ACC112 (cell line): ENCODE results near the gene KRTAP12-1.
"Not testable (repeated sequence)": the region's sequence is repeated elsewhere in the genome, so short reads cannot be mapped to it uniquely, and the experiment has no call there.

Experiments used
- H2AFZ ChIP-seq: fragments of 200-600 bp; sonication (generic); one replicate; pipeline ENCODE4 v1.6.0; 2017; ENCODE audit warnings: antibody characterized with exemption, low read length; ENCODE audit not compliant: unreplicated experiment
- H3K27ac ChIP-seq: fragments of 200-600 bp; sonication (generic); 2 replicates; pipeline ENCODE4 v1.5.1; 2014; ENCODE audit warnings: low read depth, mild to moderate bottlenecking, antibody characterized with exemption, low read length, moderate library complexity
- H3K27me3 ChIP-seq: fragments of 200-600 bp; sonication (generic); 2 replicates; pipeline ENCODE4 v1.6.1; 2014; ENCODE audit warnings: mild to moderate bottlenecking, antibody characterized with exemption, low read length, moderate library complexity, mixed read lengths; ENCODE audit not compliant: insufficient read depth
- H3K36me3 ChIP-seq: fragments of 200-600 bp; sonication (generic); 2 replicates; pipeline ENCODE4 v1.6.1; 2016; ENCODE audit warnings: mild to moderate bottlenecking, antibody characterized with exemption, low read length, moderate library complexity, mixed read lengths; ENCODE audit not compliant: insufficient read depth
- H3K4me1 ChIP-seq: fragments of 200-600 bp; sonication (generic); one replicate; pipeline ENCODE4 v1.6.1; 2016; ENCODE audit warnings: low read length, mixed read lengths; ENCODE audit not compliant: insufficient read depth, unreplicated experiment, control insufficient read depth
- H3K4me3 ChIP-seq: fragments of 200-600 bp; sonication (generic); 2 replicates; pipeline ENCODE4 v1.5.1; 2014; ENCODE audit warnings: mild to moderate bottlenecking, low read depth, low read length
- H3K79me2 ChIP-seq: fragments of 200-600 bp; sonication (generic); one replicate; pipeline ENCODE4 v1.6.0; 2016; ENCODE audit warnings: low read length; ENCODE audit not compliant: control insufficient read depth, unreplicated experiment, insufficient read depth

Gene KRTAP12-1

GRCh38 chr21:44664691-44665090, 17.3 kb downstream of the KRTAP12-1 start:
- H3K4me3 ChIP-seq: no peak overlapping the region
- peaks cover 20% of the 10 kb centered on the region; the same call in 1 of the 2 replicates for H3K27me3 ChIP-seq
- no peak overlapping the region for H2AFZ ChIP-seq
- H3K27ac ChIP-seq: no peak overlapping the region
- H3K36me3 ChIP-seq: no peaks in the 10 kb centered on the region
- no peaks in the 10 kb centered on the region for H3K79me2 ChIP-seq
- no peaks in the 10 kb centered on the region for H3K4me1 ChIP-seq

DNA sequence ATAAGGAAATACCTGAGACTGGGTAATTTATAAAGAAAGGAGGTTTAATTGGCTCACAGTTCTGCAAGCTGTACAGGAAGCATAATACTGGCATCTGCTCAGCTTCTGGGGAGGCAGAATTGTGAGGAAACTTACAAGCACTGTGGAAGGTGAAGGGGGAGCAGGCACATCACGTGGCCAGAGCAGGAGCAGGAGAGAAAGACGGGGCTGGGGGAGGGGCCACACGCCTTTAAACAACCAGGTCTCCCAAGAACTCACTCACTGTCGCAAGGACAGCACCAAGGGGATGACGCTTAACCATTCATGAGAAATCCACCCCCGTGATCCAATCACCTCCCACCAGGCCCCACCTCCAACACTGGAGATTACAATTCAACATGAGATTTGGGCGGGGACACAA, 20.4 kb downstream of the KRTAP12-1 start:
- not testable (repeated sequence) for H3K79me2 ChIP-seq, H2AFZ ChIP-seq, H3K4me3 ChIP-seq, H3K27ac ChIP-seq, H3K4me1 ChIP-seq, H3K36me3 ChIP-seq
- H3K27me3 ChIP-seq: peaks cover 20% of the 10 kb centered on the region; the same call in 1 of the 2 replicates

GRCh38 chr21:44658913-44659595, 22.9 kb downstream of the KRTAP12-1 start:
- H3K27me3 ChIP-seq: peaks cover 20% of the 10 kb centered on the region; the same call in 1 of the 2 replicates
- H3K27ac ChIP-seq: no peak overlapping the region
- H3K36me3 ChIP-seq: no peaks in the 10 kb centered on the region
- no peaks in the 10 kb centered on the region for H3K79me2 ChIP-seq
- no peak overlapping the region for H2AFZ ChIP-seq
- no peak overlapping the region for H3K4me3 ChIP-seq
- H3K4me1 ChIP-seq: no peaks in the 10 kb centered on the region

DNA sequence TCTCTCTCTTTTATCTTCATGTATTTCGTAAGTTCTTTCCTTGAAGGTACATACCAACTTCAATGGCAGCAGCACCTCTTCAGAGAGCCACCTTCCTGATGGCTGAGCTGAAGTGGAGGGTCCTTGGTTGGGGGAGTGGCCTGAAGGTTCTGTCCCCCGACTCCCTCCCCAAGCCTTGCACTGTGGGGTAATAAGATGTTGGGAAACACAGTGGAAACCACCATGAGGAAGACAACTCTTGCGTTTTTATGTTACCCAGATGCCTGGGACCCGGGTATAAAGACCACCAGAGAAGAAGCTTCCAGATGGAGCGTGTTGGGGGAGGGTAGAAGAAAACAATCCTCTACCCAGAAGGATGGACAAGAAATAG, 23.4 kb downstream of the KRTAP12-1 start:
- no peak overlapping the region for H2AFZ ChIP-seq
- H3K27ac ChIP-seq: no peak overlapping the region
- no peaks in the 10 kb centered on the region for H3K4me1 ChIP-seq
- H3K4me3 ChIP-seq: no peak overlapping the region
- peaks cover 20% of the 10 kb centered on the region; the same call in 1 of the 2 replicates for H3K27me3 ChIP-seq
- no peaks in the 10 kb centered on the region for H3K36me3 ChIP-seq
- H3K79me2 ChIP-seq: no peaks in the 10 kb centered on the region

- no peak within 1 kb of the TSS for H3K27ac ChIP-seq
- H2AFZ ChIP-seq: no peak within 1 kb of the TSS
- H3K27me3 ChIP-seq: peaks cover 21% of the 10 kb centered on the region; the same call in 1 of the 2 replicates
- no peaks in the 10 kb centered on the region for H3K36me3 ChIP-seq
- H3K4me3 ChIP-seq: no peak within 1 kb of the TSS
- H3K79me2 ChIP-seq: no peaks in the 10 kb centered on the region
- H3K4me1 ChIP-seq: no peaks in the 10 kb centered on the region
These were observed 24.1 kb downstream of the KRTAP12-1 start, which contains the start of gene KRTAP12-3 for GRCh38 chr21:44657635-44658540. KRTAP12-3 (plus strand) TSS chr21:44657932; CDS start chr21:44657980, 48 bp downstream.

- Histone ChIP-seq H3K27me3 (peaks cover 13% of the 10 kb centered on the region; the same call in 1 of the 2 replicates), H2AFZ (no peak overlapping the region), H3K27ac (no peak overlapping the region), H3K36me3 (no peaks in the 10 kb centered on the region), H3K79me2 (no peaks in the 10 kb centered on the region), H3K4me1 (no peaks in the 10 kb centered on the region), H3K4me3 (no peak overlapping the region)
These were observed 25.1 kb downstream of the KRTAP12-1 start for GRCh38 chr21:44656868-44657267.

DNA sequence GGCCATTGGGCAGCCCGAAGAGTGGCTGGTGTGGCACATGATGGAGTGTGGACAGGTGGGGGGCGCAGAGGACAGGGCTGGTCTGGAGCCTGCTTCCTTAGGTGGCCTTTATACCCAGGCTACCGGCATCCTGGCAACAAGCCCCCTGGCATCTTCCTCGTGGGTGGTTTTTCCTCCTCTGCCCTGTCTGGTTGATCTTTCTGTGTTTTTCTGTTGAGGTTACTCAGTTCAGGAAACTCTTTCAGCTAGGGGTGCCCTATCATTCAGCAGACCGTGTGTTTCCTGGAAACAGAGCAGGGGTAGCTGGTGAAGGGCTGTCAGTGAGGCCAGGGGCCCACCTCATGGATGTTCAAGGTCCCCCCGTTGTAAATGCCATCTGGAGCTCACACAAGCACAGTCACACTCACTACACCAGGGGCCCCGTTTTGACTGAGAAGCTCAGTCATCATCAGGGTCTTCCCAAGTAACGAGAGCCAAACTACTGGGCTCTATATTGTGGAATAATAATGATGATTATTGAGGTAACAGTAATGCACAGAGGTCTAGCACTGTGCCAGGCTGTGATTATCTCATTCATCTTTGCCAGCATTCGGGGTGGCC, 27.3 kb downstream of the KRTAP12-1 start, which contains the start of gene KRTAP12-4:
Gene KRTAP12-4, minus strand, starts transcription at position 84 of the 600 bp plus-strand sequence. Its CDS starts 45 bp downstream, at position 39.
- H3K4me3 ChIP-seq: no peak within 1 kb of the TSS
- no peak within 1 kb of the TSS for H3K27ac ChIP-seq
- H3K4me1 ChIP-seq: no peaks in the 10 kb centered on the region
- no peak within 1 kb of the TSS for H2AFZ ChIP-seq
- no peaks in the 10 kb centered on the region for H3K79me2 ChIP-seq
- H3K27me3 ChIP-seq: peaks cover 18% of the 10 kb centered on the region; the same call in 1 of the 2 replicates
- no peaks in the 10 kb centered on the region for H3K36me3 ChIP-seq

DNA sequence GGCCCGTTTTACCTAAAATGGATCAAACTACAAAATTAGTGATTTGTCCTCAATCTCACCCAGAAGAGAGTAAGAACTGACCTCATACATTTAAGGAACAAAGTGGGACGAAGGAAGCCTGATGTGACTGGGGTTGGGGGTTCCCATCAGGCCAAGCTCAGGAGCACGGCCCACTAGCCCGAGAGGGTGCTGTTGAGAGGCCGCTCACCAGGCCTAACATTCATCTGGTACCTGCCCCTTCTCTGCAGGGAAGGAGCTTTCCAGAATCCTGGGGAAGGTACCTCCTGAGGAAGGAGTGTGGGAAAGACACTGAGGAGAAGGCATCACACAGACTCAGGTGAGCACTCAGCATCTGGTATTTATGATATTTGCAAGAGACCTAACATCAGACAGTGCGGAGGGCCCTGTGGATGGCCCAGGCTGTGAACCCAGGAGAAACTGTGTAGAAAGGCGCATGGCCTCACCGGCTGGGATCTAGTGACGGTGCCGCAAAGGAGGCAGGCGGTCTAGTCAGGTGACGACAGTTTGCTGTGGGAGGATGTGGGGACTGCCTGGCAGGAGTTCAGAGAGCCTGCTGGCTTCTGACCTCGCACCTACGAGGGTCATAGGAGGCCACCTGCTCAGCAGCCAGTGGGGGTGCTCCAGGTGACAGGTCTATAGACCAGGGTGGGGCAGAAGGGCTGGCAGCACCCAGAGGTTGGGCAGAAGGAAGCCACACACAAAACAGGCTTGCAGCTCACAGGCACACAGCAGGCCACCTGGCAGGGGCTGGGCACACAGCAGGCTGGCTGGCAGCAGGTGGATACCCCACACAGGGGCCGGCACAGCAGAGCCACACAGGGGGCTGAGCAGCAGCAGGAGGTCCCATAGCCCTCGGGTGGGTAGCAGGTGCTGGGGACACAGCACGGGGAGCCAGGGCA, 28.0 kb downstream of the KRTAP12-1 start:
- no peak overlapping the region for H3K4me3 ChIP-seq
- no peaks in the 10 kb centered on the region for H3K4me1 ChIP-seq
- H3K36me3 ChIP-seq: no peaks in the 10 kb centered on the region
- H2AFZ ChIP-seq: no peak overlapping the region
- H3K79me2 ChIP-seq: no peaks in the 10 kb centered on the region
- H3K27ac ChIP-seq: no peak overlapping the region
- H3K27me3 ChIP-seq: peaks cover 18% of the 10 kb centered on the region; the same call in 1 of the 2 replicates

GRCh38 chr21:44653123-44653522, 28.8 kb downstream of the KRTAP12-1 start:
- H3K4me3 ChIP-seq: no peak overlapping the region
- H3K27ac ChIP-seq: no peak overlapping the region
- H3K79me2 ChIP-seq: no peaks in the 10 kb centered on the region
- no peaks in the 10 kb centered on the region for H3K4me1 ChIP-seq
- peaks cover 21% of the 10 kb centered on the region for H3K27me3 ChIP-seq
- no peak overlapping the region for H2AFZ ChIP-seq
- no peaks in the 10 kb centered on the region for H3K36me3 ChIP-seq
